GM21717 (cell line): ENCODE results near the gene PODN.

ENCODE experiments used
- ATAC-seq: cut with Tn5 transposase; IDR thresholded peaks from one replicate; pipeline ENCODE4 v1.9.1; 2021; ENCODE audit warnings: mild to moderate bottlenecking, moderate library complexity; ENCODE audit not compliant: unreplicated experiment

Gene PODN

DNA sequence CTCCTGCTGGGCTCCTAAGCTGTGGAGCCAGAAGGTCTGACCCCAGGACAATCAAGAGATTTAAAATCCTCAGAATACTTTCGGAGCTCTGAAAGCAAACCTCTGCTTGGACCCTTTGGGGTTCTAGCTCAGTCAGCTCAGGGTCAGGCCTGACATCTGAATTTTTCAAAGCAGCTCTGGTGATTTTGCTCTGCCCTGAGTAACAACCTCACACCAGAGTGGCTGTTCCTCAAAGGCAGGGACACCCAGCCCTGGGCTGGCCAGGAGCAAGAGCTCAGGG, 68.5 kb downstream of the PODN start:
- no peak for ATAC-seq

DNA sequence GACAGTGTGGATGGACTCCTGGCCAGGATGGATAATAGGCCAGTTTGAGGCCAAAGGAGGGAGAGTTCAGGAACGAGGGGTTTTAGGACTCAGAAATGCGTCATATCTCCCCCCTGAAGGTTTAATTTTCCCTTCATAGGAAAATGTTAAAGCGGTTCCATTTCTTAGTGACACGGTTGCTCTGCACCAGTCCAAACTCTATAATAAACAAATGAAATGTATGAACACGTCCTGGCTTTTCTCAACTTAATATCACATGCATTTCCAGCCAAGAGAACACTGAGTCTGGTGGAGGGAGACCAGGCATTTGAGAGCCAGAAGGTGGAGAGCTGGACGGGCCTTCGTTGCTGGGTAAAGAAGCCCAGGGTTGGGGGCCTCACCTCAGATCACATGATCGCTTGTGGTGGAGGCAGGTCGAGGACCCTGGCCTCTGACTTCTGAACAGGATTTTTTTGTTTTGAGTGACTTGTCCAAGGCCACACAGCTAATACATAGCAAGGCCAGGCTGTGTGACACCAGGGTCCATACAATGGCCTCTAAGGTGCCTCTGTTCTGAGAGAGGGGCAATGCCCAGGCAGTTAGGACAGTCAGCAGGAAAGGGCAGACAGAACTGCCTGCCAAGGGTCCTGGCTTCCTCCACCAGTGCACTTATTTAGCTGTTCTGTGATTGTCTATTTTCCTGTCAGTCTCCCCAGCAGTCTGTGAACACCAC, 69.0 kb downstream of the PODN start:
- ATAC-seq, result no peak

DNA sequence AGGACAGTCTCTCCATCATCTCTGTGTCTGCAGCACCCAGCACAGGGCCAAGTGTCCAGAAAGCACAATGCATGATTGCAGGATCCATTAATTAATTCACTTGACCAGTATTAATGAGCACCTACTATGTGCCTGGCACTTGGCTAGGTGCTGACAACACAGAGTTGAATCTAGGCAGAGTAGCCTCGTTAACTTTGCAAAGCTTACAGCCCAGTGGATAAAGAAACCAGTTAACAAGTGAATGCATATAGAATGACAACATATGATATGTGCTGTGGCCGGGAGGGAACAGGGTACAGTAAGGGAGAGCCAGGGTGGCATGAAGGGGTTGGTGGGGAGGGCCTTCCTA, 69.6 kb downstream of the PODN start:
- ATAC-seq, result no peak

DNA sequence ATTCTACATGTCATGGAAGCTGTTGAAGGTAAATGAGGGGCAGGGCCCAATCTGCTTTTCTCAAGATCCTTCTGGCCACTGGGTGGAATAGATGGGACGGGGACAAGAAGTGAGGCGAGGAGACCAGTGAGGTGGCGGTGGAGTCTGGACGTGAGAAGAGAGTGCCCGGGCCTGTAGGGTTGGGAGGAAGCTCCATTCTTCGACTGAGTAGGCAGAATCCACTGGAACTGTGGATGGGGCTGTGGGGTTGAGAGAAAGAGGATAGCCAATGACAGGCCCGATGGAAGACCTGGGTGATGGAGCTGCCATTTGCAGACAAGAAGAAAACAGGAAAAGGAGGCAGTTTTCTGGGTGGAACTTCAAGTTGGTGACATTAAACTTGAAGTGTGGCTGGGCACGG, 70.2 kb downstream of the PODN start:
- ATAC-seq, result no peak

DNA sequence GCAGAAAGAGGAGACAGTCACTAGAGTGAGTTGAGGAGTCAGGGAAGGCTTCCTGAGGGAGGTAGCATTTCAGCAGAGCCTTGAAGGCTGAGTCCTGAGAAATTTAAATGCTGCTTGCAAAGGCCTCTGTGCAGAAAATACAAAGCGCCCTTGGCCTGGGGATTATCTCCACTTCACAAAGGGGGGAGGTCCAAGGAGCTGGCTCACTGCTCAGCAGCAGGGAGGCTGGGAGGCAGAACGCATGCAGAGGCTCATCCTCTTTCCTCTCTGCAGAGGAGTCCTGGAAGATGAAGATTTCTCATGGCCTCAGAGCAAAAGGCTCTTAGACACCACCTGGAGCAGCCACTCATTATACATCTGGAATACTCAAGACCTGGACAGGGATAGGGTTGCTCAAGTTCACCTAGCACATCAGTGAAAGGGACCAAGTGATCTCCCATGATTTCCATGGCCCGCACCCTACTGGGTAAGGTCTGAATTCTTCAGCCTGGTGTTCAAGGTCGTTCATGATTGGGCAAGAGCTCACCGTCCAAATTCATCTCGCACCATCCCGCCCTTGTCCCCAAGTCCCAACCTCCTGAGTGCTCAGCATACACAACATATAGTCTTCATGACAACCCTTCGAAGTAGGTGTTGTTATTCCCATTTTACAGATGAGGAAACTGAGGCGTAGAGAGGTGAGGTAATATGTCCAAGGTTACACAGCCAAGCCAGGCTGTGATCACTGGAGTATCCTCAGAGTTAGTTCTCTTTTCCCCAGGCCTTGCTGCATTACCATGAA, 71.4 kb downstream of the PODN start:
- ATAC-seq, result no peak

DNA sequence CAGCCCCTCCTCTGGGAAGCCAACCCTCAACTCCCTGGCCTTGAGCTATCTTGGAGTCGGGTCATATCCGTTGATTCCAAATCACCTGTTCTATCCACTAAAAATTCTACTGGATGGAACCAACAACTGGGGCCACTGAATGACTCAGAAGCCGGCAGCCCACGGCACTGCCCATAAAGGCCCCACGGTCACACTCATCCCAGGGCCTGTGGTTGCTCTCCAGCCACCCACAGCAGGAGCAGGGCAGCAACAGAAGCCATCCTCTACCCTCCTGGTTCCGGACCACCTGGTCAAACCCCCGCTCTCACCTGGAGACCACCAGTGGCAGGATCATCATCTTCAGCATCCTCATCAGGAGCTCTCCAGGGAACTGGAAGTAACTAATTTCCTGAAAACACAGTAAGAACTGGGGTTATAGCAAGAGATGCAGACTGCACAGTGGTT, 72.1 kb downstream of the PODN start:
- ATAC-seq, result no peak
